Left lung (tissue), 10 donors: ENCODE results near the gene BHLHE40. TPM values are rescaled to one million over a fixed set of nuclear protein-coding genes. Genes with fewer than 3 reads are reported as not detected.
A peak's percentile ranks its signal among the peaks of the same experiment; 100 is the strongest.

ENCODE experiments used
- ATAC-seq: fragments of 200-7000 bp; cut with Tn5 transposase; one replicate; pipeline ENCODE4 v1.9.1; 2020; ENCODE audit warnings: moderate library complexity
- DNase-seq, 4 donors: peaks; one replicate each; pipeline ENCODE4 v3.0.0-alpha.2; 2013 to 2020
- H3K27ac ChIP-seq, 2 donors: fragments of 200-600 bp; sonication (generic) in 1 of 2; one replicate each; pipeline versions ENCODE4 v1.5.0 to v1.8.0; 2020 to 2021
- H3K27me3 ChIP-seq, 2 donors: fragments of 200-600 bp; sonication (generic) in 1 of 2; one replicate each; pipeline versions ENCODE4 v1.5.0 to v1.8.0; 2020 to 2021
- H3K36me3 ChIP-seq, 2 donors: fragments of 200-600 bp; sonication (generic) in 1 of 2; one replicate each; pipeline versions ENCODE4 v1.5.0 to v1.8.0; 2020 to 2021
- H3K4me1 ChIP-seq, 2 donors: fragments of 200-600 bp; one replicate each; pipeline ENCODE4 v1.8.0; 2021
- H3K4me3 ChIP-seq, 2 donors: fragments of 200-600 bp; sonication (generic) in 1 of 2; one replicate each; pipeline versions ENCODE4 v1.5.0 to v1.8.0; 2020 to 2021; ENCODE audit warnings: mild to moderate bottlenecking in 1 of 2
- H3K9me3 ChIP-seq, 2 donors: fragments of 200-600 bp; sonication (generic) in 1 of 2; one replicate each; pipeline versions ENCODE4 v1.5.0 to v1.8.0; 2020 to 2021
- CTCF ChIP-seq, 2 donors: fragments of 200-600 bp; sonication (generic) in 1 of 2; IDR thresholded peaks; one replicate each; pipeline versions ENCODE4 v1.5.0 to v1.8.0; 2021; ENCODE audit warnings: antibody characterized with exemption in 2 of 2
- intact Hi-C, 2 donors: fragments of 100-400 bp; cut with DNase I; formaldehyde crosslinking; loops; one replicate each; pipeline versions ENCODE4 v1.11.2 to v1.14.2; 2022
- polyA plus RNA-seq, 6 donors: library from polyadenylated mRNA; unstranded; fragments of 120-200 nt; gene quantifications; one replicate each; pipeline ENCODE4 v1.2.1, GENCODE V29; 2013; ENCODE audit not compliant: insufficient read length in 6 of 6
- total RNA-seq, 2 donors: library from RNA; stranded (reverse); fragmentation: NEBNext Ultra II Directional; extraction: Animal tissue kit (Norgen Biotek cat#: 25700); gene quantifications; one replicate each; pipeline ENCODE4 v1.2.1, GENCODE V29; 2021
- donor health status: DM: no; HTN: yes; CAD: no.
- donor health status: DM: no; HTN: no; CAD: no.

BHLHE40 gene
- total and polyA plus RNA-seq, 8 donors, result 17.9 to 97.5 (median 27.3) TPM

- H3K4me1 ChIP-seq, result peaks cover 5 to 52% of the 10 kb centered on the region in 2 donors
- no peak for TF ChIP-seq CTCF (IDR thresholded peaks at IDR 0.05)
- no peaks in the 10 kb centered on the region for H3K27me3 ChIP-seq
- intact Hi-C loops, result no loop called here
- no peak overlapping the region for H3K4me3 ChIP-seq
- H3K9me3 ChIP-seq, result no peaks in the 10 kb centered on the region
- DNase-seq (no peak), ATAC-seq (no peak)
- no peaks in the 10 kb centered on the region for H3K36me3 ChIP-seq
- H3K27ac ChIP-seq, result no peak overlapping the region
Observed at GRCh38 chr3:4992118-4992517, 12.9 kb downstream of the BHLHE40 start.

- H3K4me1 ChIP-seq, result peaks cover 0 to 40% of the 10 kb centered on the region in 2 donors
- H3K36me3 ChIP-seq, result no peaks in the 10 kb centered on the region
- ATAC-seq, result no peak
- intact Hi-C loops, result no loop called here
- H3K4me3 ChIP-seq, result no peak overlapping the region
- H3K27ac ChIP-seq, result no peak overlapping the region
- H3K9me3 ChIP-seq, result no peaks in the 10 kb centered on the region
- H3K27me3 ChIP-seq, result no peaks in the 10 kb centered on the region
- DNase-seq, result no peak
- no peak for TF ChIP-seq CTCF (IDR thresholded peaks at IDR 0.05)
Observed at GRCh38 chr3:4993276-4994143, 14.3 kb downstream of the BHLHE40 start.

DNA sequence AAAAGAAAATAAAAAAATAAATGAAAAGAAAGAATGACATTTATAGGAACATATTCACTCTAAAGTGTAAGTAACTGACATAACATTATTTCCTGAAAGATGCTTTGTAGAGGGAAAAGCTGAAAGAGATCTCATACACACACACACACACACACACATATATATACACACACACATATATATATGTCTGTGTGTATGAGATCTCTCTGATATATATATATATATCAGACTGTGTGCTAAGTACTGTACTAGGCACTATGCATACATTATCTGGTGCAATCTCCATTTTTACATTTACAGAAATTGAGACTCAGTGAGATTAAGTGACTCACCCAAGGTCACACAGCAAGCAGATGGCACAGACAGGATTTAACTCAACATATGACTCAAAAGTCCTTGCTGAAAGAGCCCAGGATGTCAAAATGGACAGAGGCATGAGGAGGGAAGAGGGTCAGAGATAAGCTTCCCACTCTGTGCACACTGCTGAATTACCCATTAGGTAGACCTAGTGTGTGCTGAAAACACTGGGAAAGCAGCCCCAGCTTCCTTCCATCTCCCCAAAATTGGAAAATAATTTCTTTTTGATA lies 15.0 kb downstream of the BHLHE40 start:
- H3K4me3 ChIP-seq, result no peak overlapping the region
- ATAC-seq, result peak; percentile 29
- peaks cover 0 to 33% of the 10 kb centered on the region in 2 donors for H3K4me1 ChIP-seq
- intact Hi-C loops, result no loop called here
- no peaks in the 10 kb centered on the region for H3K27me3 ChIP-seq
- H3K36me3 ChIP-seq, result no peaks in the 10 kb centered on the region
- no peaks in the 10 kb centered on the region for H3K9me3 ChIP-seq
- TF ChIP-seq CTCF (IDR thresholded peaks at IDR 0.05), result no peak
- DNase-seq, result no peak
- H3K27ac ChIP-seq, result peak overlapping the region; percentile 22 to 60

DNA sequence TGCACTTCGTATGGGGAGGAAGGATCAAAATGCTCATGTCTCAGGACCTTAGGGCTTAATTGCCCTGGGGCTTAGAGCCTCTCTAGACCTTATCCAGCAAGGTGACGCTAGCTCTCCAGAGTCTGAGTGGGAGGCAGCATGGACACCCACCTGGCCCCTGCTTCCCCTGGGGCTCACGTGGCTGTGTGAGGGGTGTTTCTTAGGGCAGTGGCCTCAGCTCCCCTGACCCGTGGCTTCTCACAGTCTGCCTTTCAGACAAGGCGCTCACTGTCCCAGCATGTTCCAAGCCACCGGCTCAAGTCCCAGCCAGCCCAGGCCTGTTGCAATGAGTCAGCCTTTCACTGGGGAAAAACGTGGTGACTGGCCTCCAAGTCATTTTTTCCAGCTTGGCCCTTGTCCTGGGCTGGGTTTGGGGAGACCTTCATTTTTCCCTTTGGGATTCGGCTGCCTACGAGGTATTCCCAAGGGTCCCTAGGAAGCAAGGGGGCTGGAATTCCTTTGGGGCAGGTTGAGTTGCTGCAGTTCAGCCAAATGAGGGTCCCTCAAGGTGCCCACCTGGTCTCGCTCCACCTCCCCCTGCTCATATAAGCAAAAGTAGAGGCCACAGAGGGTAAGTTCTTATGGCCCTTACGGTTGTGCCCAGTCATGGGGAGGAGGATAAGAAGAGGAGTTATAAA lies 15.7 kb downstream of the BHLHE40 start:
- ATAC-seq (peak; percentile 83), DNase-seq (peak in 1 of 4 donors; percentile 74)
- H3K36me3 ChIP-seq, result no peaks in the 10 kb centered on the region
- no peak for TF ChIP-seq CTCF (IDR thresholded peaks at IDR 0.05)
- no peaks in the 10 kb centered on the region for H3K9me3 ChIP-seq
- H3K4me3 ChIP-seq, result no peak overlapping the region
- no peaks in the 10 kb centered on the region for H3K27me3 ChIP-seq
- intact Hi-C loops, result no loop called here
- peaks cover 0 to 26% of the 10 kb centered on the region in 2 donors for H3K4me1 ChIP-seq
- peak overlapping the region; percentile 22 to 60 for H3K27ac ChIP-seq
